HepG2 (cell line): ENCODE measurements around the gene SKI. TPM values are rescaled to one million over a fixed set of nuclear protein-coding genes. Genes with fewer than 3 reads are reported as not detected.

Experiments
- ATAC-seq: fragments of 200-7000 bp; cut with Tn5 transposase; 3 replicates; pipeline ENCODE4 v1.9.1; 2020; ENCODE audit warnings: mild to moderate bottlenecking, moderate library complexity
- BruUV-seq: library from RNA; stranded (reverse); fragments of 400-500 nt; replicated peaks from 2 replicates; lab custom pipeline; 2021; lab: Mats Ljungman, UMichigan
- CTCF ChIA-PET: fragments of 300-600 bp; formaldehyde crosslinking; extraction: SDS; loops from one replicate; lab custom pipeline; 2021; ENCODE audit warnings: low total read pairs, inconsistent platforms, low intra/inter-chr PET ratio; lab: Yijun Ruan, JAX
- POLR2A ChIA-PET: fragments of 350-600 bp; sonication (Branson Sonifier 250); formaldehyde crosslinking; loops from one replicate; lab custom pipeline; 2020; ENCODE audit warnings: antibody characterized with exemption, inconsistent platforms; lab: Yijun Ruan, JAX
- DNase-seq: peaks from one replicate; pipeline ENCODE4 v3.0.0-alpha.2; 2015; ENCODE audit warnings: low spot score
- FAIRE-seq: peaks from 3 replicates; lab custom pipeline; 2011; peaks lifted over from hg19 to GRCh38; lab: Jason Lieb, UNC
- H2AFZ ChIP-seq: one replicate; pipeline ENCODE4 v1.6.1; 2011; ENCODE audit warnings: low read length, inconsistent platforms
- H3K27ac ChIP-seq: fragments of 300-600 bp; 3 replicates; pipeline ENCODE4 v1.8.0; 2011; ENCODE audit warnings: mixed run types, mild to moderate bottlenecking, mixed read lengths, low read length, inconsistent platforms; ENCODE audit not compliant: insufficient read depth; ENCODE audit errors: extremely low read length
- H3K27me3 ChIP-seq, 2 experiments: fragments of 200-600 bp in 1 of 2; 2 replicates in 1 of 2; 3 replicates in 1 of 2; pipeline versions ENCODE4 v1.6.0 to v1.8.0; 2011; ENCODE audit warnings: low read length in 2 of 2, mild to moderate bottlenecking in 2 of 2, moderate library complexity in 2 of 2, inconsistent platforms in 1 of 2; ENCODE audit not compliant: insufficient read depth in 2 of 2, control insufficient read depth in 1 of 2
- H3K36me3 ChIP-seq, 2 experiments: fragments of 200-600 bp in 1 of 2; replicated peaks in 1 of 2; 2 replicates in 1 of 2; 3 replicates in 1 of 2; pipeline versions ENCODE4 v1.5.1 to v1.8.0; 2011; ENCODE audit warnings: low read length in 2 of 2, inconsistent platforms in 1 of 2; ENCODE audit not compliant: insufficient read depth in 2 of 2, control insufficient read depth in 1 of 2
- H3K4me1 ChIP-seq: 2 replicates; pipeline ENCODE4 v1.5.1; 2012; ENCODE audit warnings: low read length, inconsistent platforms; ENCODE audit not compliant: insufficient read depth
- H3K4me2 ChIP-seq: 2 replicates; pipeline ENCODE4 v1.6.0; 2011; ENCODE audit warnings: low read depth, low read length, inconsistent platforms
- H3K4me3 ChIP-seq, 3 experiments: fragments of 200-600 bp in 1 of 3; sonication (generic), shearing (Covaris generic) in 1 of 3; replicated peaks in 1 of 3; 2 replicates each; pipeline ENCODE4 v1.5.1; 2011 to 2016; ENCODE audit warnings: low read length in 3 of 3, inconsistent platforms in 2 of 3, low read depth in 2 of 3, mild to moderate bottlenecking in 2 of 3, control low read depth in 1 of 3, mixed read lengths in 1 of 3; ENCODE audit not compliant: insufficient read depth in 1 of 3
- H3K79me2 ChIP-seq: one replicate; pipeline ENCODE4 v1.6.1; 2011; ENCODE audit warnings: low read length, inconsistent platforms; ENCODE audit not compliant: insufficient read depth
- H3K9ac ChIP-seq: 2 replicates; pipeline ENCODE4 v1.6.0; 2011; ENCODE audit warnings: mild to moderate bottlenecking, low read depth, low read length, inconsistent platforms; ENCODE audit not compliant: insufficient read depth
- H3K9me3 ChIP-seq: 2 replicates; pipeline ENCODE4 v1.5.1; 2012; ENCODE audit warnings: mild to moderate bottlenecking, low read length
- H4K20me1 ChIP-seq: 2 replicates; pipeline ENCODE4 v1.6.0; 2011; ENCODE audit warnings: inconsistent platforms, mild to moderate bottlenecking, low read length, moderate library complexity; ENCODE audit not compliant: insufficient read depth
- JUN ChIP-seq: sonication (generic); formaldehyde crosslinking; IDR thresholded peaks from 2 replicates; pipeline ENCODE4 v1.4.0; 2020; ENCODE audit warnings: mild to moderate bottlenecking, missing genetic modification reagents
- KDM1A ChIP-seq: IDR thresholded peaks from 2 replicates; pipeline ENCODE4 v1.6.1; 2016; ENCODE audit warnings: missing compliant biosample characterization
- MXD4 ChIP-seq: IDR thresholded peaks from 2 replicates; pipeline ENCODE4 v1.6.1; 2016; ENCODE audit warnings: mild to moderate bottlenecking, missing biosample characterization, missing genetic modification reagents
- NCOR1 ChIP-seq: fragments of 200-600 bp; sonication (generic); IDR thresholded peaks from 2 replicates; pipeline ENCODE4 v1.7.0; 2017; ENCODE audit warnings: antibody characterized with exemption, low read length, borderline replicate concordance
- NFKB2 ChIP-seq: sonication (generic); formaldehyde crosslinking; IDR thresholded peaks from 2 replicates; pipeline ENCODE4 v1.4.0; 2020; ENCODE audit warnings: missing genetic modification reagents, borderline replicate concordance
- NRL ChIP-seq: sonication (generic); formaldehyde crosslinking; IDR thresholded peaks from 2 replicates; pipeline ENCODE4 v1.5.0; 2020; ENCODE audit warnings: missing genetic modification reagents, mild to moderate bottlenecking, moderate library complexity, borderline replicate concordance
- THAP7 ChIP-seq: sonication (generic); formaldehyde crosslinking; IDR thresholded peaks from 2 replicates; pipeline ENCODE4 v1.8.1; 2023; ENCODE audit warnings: mild to moderate bottlenecking, missing genetic modification reagents
- ZBTB14 ChIP-seq: sonication (generic); formaldehyde crosslinking; IDR thresholded peaks from 2 replicates; pipeline ENCODE4 v1.4.0; 2020; ENCODE audit warnings: missing genetic modification reagents
- ZFP91 ChIP-seq: sonication (generic); formaldehyde crosslinking; IDR thresholded peaks from 2 replicates; pipeline ENCODE4 v1.9.0; 2022; ENCODE audit warnings: missing genetic modification reagents, mild to moderate bottlenecking, borderline replicate concordance
- ZNF430 ChIP-seq: sonication (generic); formaldehyde crosslinking; IDR thresholded peaks from 2 replicates; pipeline ENCODE4 v1.9.0; 2021; ENCODE audit warnings: mild to moderate bottlenecking, missing genetic modification reagents
- WGBS: methylation state at CpG from one replicate; pipeline ENCODE4 v1.1.6; 2017; ENCODE audit warnings: low lambda C conversion rate; 5-methylcytosine and 5-hydroxymethylcytosine counted together
- in situ Hi-C: cut with HindIII; loops from 2 replicates; pipeline ENCODE4 v1.10.0; 2017; ENCODE audit warnings: low pct_unique_long_range_greater_than_20kb; ENCODE audit not compliant: extremely low pct_ligation_motif_present
- intact Hi-C: fragments of 100-400 bp; cut with micrococcal nuclease; formaldehyde crosslinking; loops from one replicate; pipeline ENCODE4 v1.10.0; 2022; ENCODE audit not compliant: unreplicated experiment
- polyA plus RNA-seq, 8 experiments: library from polyadenylated mRNA; depleted of rRNA in 3 of 8; stranded (reverse) in 7 of 8; unstranded in 1 of 8; fragments of >200 nt; fragmentation: Illumina TruSeq in 4 of 8; extraction: Trizol in 4 of 8; gene quantifications; 2 replicates each; pipeline versions ENCODE4 v1.2.1 to v1.2.3, GENCODE V29; 2011 to 2016; ENCODE audit warnings: low read depth in 4 of 8, missing spikeins in 1 of 8, mixed read lengths in 1 of 8; ENCODE audit not compliant: insufficient read depth in 1 of 8
- total RNA-seq, 5 experiments: library from RNA; depleted of rRNA; stranded (reverse); fragments of >200 nt; fragmentation: Illumina TruSeq; extraction: Trizol; gene quantifications; 2 replicates each; pipeline ENCODE4 v1.2.3, GENCODE V29; 2016; ENCODE audit warnings: low read depth in 1 of 5
- TF ChIP-seq, protein P1 (sequence below): sonication (generic); formaldehyde crosslinking; IDR thresholded peaks from 2 replicates; pipeline ENCODE4; 2020; ENCODE audit warnings: missing genetic modification reagents, mild to moderate bottlenecking, borderline replicate concordance

Gene SKI
- total and polyA plus RNA-seq, 2 of the 13 experiments (the other 11 are each of a cell fraction or from before 2014, with no cell fraction given) = 4.7 to 6.9 TPM

- in situ Hi-C loops = loop anchor here (5.0 to 25.0 kb wide), 3 partner anchors 123 to 323 kb away; no protein-coding TSS in a partner anchor
- WGBS = under 1% methylated on average over 27 of the region's 65 CpGs
- H4K20me1 ChIP-seq = no peaks in the 10 kb centered on the region
- BruUV-seq = no TSS peak
- peak overlapping the region; percentile 56 to 78 (median 70); a peak in 5 of 6 replicates for H3K4me3 ChIP-seq
- intact Hi-C loops = no loop called here
- no peaks in the 10 kb centered on the region for H3K27me3 ChIP-seq
- peaks cover 28% of the 10 kb centered on the region for H3K79me2 ChIP-seq
- CTCF ChIA-PET = no interaction called here
- H3K4me1 ChIP-seq = peaks cover 41% of the 10 kb centered on the region
- H3K9ac ChIP-seq = peak overlapping the region; percentile 72
- peaks cover 2 to 9% of the 10 kb centered on the region in 2 experiments; a peak in 4 of 5 replicates for H3K36me3 ChIP-seq
- peak; percentile 91 for FAIRE-seq
- peak overlapping the region; percentile 75 for H3K27ac ChIP-seq
- H2AFZ ChIP-seq = no peak overlapping the region
- ATAC-seq = peak; percentile 89
- peak; percentile 93 for DNase-seq
- POLR2A ChIA-PET = interaction anchor here (0.9 to 2.0 kb wide), 8 partner anchors 10 to 202 kb away, joined by 4 to 11 read pairs (median 6); partner anchors contain the start of genes MORN1 and RER1
- H3K4me2 ChIP-seq = peak overlapping the region; percentile 91
- no peaks in the 10 kb centered on the region for H3K9me3 ChIP-seq
- TF ChIP-seq, protein P1, sequence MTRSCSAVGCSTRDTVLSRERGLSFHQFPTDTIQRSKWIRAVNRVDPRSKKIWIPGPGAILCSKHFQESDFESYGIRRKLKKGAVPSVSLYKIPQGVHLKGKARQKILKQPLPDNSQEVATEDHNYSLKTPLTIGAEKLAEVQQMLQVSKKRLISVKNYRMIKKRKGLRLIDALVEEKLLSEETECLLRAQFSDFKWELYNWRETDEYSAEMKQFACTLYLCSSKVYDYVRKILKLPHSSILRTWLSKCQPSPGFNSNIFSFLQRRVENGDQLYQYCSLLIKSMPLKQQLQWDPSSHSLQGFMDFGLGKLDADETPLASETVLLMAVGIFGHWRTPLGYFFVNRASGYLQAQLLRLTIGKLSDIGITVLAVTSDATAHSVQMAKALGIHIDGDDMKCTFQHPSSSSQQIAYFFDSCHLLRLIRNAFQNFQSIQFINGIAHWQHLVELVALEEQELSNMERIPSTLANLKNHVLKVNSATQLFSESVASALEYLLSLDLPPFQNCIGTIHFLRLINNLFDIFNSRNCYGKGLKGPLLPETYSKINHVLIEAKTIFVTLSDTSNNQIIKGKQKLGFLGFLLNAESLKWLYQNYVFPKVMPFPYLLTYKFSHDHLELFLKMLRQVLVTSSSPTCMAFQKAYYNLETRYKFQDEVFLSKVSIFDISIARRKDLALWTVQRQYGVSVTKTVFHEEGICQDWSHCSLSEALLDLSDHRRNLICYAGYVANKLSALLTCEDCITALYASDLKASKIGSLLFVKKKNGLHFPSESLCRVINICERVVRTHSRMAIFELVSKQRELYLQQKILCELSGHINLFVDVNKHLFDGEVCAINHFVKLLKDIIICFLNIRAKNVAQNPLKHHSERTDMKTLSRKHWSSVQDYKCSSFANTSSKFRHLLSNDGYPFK (CRISPR knock-in tag) = no peak
- no peak for TF ChIP-seq KDM1A
- TF ChIP-seq ZBTB14 (CRISPR knock-in tag) = no peak
- peak; percentile 31; the same call in 1 of the 2 replicates for TF ChIP-seq NCOR1
- TF ChIP-seq MXD4 (CRISPR knock-in tag) = peak; percentile 30; the same call in 1 of the 2 replicates
- TF ChIP-seq THAP7 (CRISPR knock-in tag) = no peak
- peak; percentile 82; the same call in 1 of the 2 replicates for TF ChIP-seq NRL (CRISPR knock-in tag)
- TF ChIP-seq ZNF430 (CRISPR knock-in tag) = peak; percentile 83
- peak; percentile 64; the same call in 1 of the 2 replicates for TF ChIP-seq NFKB2 (CRISPR knock-in tag)
- TF ChIP-seq ZFP91 = peak; percentile 83
- TF ChIP-seq JUN (CRISPR knock-in tag) = peak; percentile 30; the same call in 1 of the 2 replicates
These were observed 38.4 kb upstream of the SKI start for GRCh38 chr1:2189459-2190425.
